MM.1S (cell line): ENCODE data around the gene MEIOSIN.

ENCODE experiments used
- EZH2 ChIP-seq: fragments of 300-600 bp; sonication (generic); optimal IDR thresholded peaks from 2 replicates; pipeline ENCODE3; 2017; ENCODE audit warnings: low read depth, mild to moderate bottlenecking, antibody characterized with exemption, low read length, mixed read lengths
- TF ChIP-seq, protein P1 (sequence below): fragments of 300-600 bp; sonication (generic); IDR thresholded peaks from 2 replicates; pipeline ENCODE4 v1.5.1; 2016; ENCODE audit warnings: antibody characterized with exemption, low read length, mixed read lengths

DNA sequence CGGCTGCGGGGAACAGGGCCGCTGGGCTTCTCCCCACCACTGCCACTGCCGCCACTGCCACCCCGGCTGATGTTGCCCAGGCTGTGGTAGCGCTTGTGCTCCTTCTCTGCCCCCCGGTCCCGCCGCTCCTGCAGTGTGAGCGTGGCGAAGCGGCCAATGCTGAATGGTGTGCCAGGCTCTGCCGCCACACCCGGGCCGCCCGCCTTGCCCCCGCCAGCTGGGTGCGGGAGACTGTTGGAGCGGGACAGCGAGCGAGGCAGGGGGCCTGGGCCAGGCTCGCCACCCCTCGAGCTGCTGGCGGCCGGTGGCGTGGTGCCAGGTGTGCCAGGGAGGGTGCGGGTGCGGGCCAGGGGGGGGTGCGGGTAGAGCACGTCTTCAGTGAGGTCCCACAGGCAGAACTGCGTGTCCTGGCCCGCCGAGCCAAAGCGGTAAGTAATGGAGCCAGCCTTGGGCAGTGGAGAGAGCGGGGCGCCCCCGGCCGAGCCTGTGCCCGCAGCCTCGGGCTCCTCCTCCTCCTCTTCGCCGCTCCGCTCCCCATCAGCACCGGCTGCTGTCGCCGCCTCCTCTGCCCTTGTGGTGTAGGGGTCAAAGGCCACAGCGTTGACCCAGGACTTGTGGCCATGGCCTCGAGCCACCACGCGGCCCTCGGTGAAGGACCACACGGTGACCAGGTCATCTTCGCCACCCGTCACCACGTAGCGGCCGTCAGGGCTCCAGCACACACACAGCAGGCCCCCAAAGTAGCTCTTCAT lies 52.7 kb downstream of the MEIOSIN start:
- TF ChIP-seq EZH2 = no peak
- TF ChIP-seq, protein P1, sequence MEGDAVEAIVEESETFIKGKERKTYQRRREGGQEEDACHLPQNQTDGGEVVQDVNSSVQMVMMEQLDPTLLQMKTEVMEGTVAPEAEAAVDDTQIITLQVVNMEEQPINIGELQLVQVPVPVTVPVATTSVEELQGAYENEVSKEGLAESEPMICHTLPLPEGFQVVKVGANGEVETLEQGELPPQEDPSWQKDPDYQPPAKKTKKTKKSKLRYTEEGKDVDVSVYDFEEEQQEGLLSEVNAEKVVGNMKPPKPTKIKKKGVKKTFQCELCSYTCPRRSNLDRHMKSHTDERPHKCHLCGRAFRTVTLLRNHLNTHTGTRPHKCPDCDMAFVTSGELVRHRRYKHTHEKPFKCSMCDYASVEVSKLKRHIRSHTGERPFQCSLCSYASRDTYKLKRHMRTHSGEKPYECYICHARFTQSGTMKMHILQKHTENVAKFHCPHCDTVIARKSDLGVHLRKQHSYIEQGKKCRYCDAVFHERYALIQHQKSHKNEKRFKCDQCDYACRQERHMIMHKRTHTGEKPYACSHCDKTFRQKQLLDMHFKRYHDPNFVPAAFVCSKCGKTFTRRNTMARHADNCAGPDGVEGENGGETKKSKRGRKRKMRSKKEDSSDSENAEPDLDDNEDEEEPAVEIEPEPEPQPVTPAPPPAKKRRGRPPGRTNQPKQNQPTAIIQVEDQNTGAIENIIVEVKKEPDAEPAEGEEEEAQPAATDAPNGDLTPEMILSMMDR = no peak
